Activated CD8-positive, alpha-beta T cell treated with anti-CD3 and anti-CD28 coated beads, Interleukin-2, amount 10 ng/mL, durations not matched to agents 7 days and 5 days (primary cell): ENCODE data around the gene FBXW5. TPM values are rescaled to one million over a fixed set of nuclear protein-coding genes. Genes with fewer than 3 reads are reported as not detected.

Experiments used
- ATAC-seq: fragments of 150-1000 bp; cut with Tn5 transposase; one replicate; pipeline ENCODE4 v1.10.0; 2021; ENCODE audit warnings: moderate library complexity
- CTCF ChIA-PET: fragments of 350-600 bp; sonication (Branson Sonifier 250); formaldehyde crosslinking; loops from one replicate; lab custom pipeline; 2021; ENCODE audit warnings: antibody characterized with exemption; lab: Charles Lee
- POLR2A ChIA-PET: fragments of 350-600 bp; sonication (Branson Sonifier 250); formaldehyde crosslinking; loops from one replicate; lab custom pipeline; 2021; ENCODE audit warnings: antibody characterized with exemption; lab: Charles Lee
- DNase-seq: peaks from one replicate; pipeline ENCODE4 v3.0.0-alpha.2; 2020
- H3K27ac Mint-ChIP-seq: one replicate; pipeline ENCODE4 v1.8.0; 2021; ENCODE audit warnings: mild to moderate bottlenecking, mixed read lengths
- H3K27me3 Mint-ChIP-seq: one replicate; pipeline ENCODE4 v1.8.0; 2021; ENCODE audit warnings: low read depth, mixed read lengths
- H3K36me3 Mint-ChIP-seq: one replicate; pipeline ENCODE4 v1.8.0; 2021; ENCODE audit warnings: low read depth, mixed read lengths
- H3K4me1 Mint-ChIP-seq: one replicate; pipeline ENCODE4 v1.8.0; 2021; ENCODE audit warnings: low read depth, mixed read lengths
- H3K4me3 Mint-ChIP-seq: one replicate; pipeline ENCODE4 v1.8.0; 2021; ENCODE audit warnings: mild to moderate bottlenecking, mixed read lengths
- H3K9me3 Mint-ChIP-seq: one replicate; pipeline ENCODE4 v1.8.0; 2022; ENCODE audit warnings: mixed read lengths; ENCODE audit not compliant: insufficient read depth
- total RNA-seq, 2 experiments: library from RNA; stranded (reverse); gene quantifications; one replicate each; pipeline ENCODE4 v1.2.3, GENCODE V29; 2021

FBXW5 gene
- total RNA-seq, 2 experiments from 2014 or later, result 103 to 104 TPM

DNA sequence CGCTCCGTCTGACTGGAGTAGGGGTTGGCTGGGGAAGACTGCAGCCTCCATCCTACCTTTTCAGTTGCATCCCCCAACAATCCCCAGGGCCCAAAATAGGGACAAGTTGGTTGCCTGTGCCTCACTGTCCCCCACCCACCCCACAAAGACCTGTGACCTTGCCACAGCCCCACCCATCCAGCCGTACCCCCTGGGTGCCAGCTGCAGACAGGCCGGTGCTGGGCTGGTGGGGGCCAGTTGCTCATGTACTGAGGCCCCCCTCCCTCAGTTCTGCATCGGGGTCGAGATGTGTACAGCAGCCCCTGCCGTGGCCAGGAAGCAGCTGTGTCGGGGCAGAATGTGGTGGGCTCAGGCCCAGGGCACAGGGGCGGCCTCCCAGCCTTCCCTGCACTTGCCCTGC is 38.6 kb upstream of the FBXW5 start:
- peaks cover 25% of the 10 kb centered on the region for H3K27me3 Mint-ChIP-seq
- H3K4me1 Mint-ChIP-seq, result no peaks in the 10 kb centered on the region
- H3K9me3 Mint-ChIP-seq, result no peaks in the 10 kb centered on the region
- DNase-seq (no peak), ATAC-seq (no peak)
- no peak overlapping the region for H3K4me3 Mint-ChIP-seq
- CTCF ChIA-PET, result no interaction called here
- POLR2A ChIA-PET, result no interaction called here
- no peak overlapping the region for H3K27ac Mint-ChIP-seq
- H3K36me3 Mint-ChIP-seq, result no peaks in the 10 kb centered on the region

DNA sequence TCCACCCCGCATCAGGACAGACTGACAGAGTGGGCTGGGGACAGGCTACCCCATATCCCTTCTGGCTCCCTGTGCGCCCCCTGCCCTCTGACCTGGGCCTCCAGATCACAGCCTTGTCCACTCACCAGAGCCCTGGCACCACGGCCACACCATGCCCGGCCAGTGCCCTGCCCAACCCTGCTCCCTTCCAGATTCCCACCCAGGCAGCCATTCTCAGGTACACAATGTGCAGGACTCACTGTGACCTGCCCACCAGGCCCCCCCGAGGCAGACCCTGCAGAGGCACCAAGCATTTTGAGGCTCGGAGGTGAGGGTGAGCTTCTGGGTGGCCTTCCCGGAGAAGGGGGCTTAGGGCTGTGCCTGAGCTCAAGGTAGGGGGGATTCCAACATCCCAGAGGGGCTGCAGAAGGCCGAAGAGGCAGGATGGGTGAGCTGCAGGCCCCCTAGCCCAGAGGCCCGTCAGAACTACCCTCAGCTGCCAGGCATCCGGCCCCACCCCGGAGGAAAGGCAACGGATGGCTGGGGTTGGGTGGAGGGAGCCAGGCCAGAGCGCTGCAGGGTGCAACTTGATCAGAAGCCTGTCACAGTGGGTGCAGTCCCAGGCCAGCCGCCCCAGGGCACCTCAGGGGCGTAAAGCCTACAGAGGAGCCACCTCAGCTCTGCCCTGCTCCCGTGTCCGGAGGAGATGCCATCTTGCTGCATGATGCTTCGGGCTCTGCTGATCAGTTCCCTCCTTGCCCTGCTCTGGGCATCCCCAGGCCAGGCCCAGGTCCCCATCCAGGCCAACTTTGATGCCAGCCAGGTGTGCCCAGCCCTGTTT is 37.9 kb upstream of the FBXW5 start, which contains the start of gene LCNL1:
LCNL1 (plus strand) TSS at position 762 of the 820 bp plus-strand sequence. CDS start 594 bp downstream, outside the sequence.
- peaks cover 1% of the 10 kb centered on the region for H3K4me1 Mint-ChIP-seq
- DNase-seq, result no peak
- ATAC-seq, result no peak
- no peak within 1 kb of the TSS for H3K4me3 Mint-ChIP-seq
- CTCF ChIA-PET, result no interaction called here
- POLR2A ChIA-PET, result interaction anchor here (1.1 kb wide), 1 partner anchor 10 kb away, joined by 6 read pairs; the partner anchor contains the start of gene PAXX
- H3K27me3 Mint-ChIP-seq, result peaks cover 20% of the 10 kb centered on the region
- H3K36me3 Mint-ChIP-seq, result no peaks in the 10 kb centered on the region
- no peak within 1 kb of the TSS for H3K27ac Mint-ChIP-seq
- H3K9me3 Mint-ChIP-seq, result no peaks in the 10 kb centered on the region

DNA sequence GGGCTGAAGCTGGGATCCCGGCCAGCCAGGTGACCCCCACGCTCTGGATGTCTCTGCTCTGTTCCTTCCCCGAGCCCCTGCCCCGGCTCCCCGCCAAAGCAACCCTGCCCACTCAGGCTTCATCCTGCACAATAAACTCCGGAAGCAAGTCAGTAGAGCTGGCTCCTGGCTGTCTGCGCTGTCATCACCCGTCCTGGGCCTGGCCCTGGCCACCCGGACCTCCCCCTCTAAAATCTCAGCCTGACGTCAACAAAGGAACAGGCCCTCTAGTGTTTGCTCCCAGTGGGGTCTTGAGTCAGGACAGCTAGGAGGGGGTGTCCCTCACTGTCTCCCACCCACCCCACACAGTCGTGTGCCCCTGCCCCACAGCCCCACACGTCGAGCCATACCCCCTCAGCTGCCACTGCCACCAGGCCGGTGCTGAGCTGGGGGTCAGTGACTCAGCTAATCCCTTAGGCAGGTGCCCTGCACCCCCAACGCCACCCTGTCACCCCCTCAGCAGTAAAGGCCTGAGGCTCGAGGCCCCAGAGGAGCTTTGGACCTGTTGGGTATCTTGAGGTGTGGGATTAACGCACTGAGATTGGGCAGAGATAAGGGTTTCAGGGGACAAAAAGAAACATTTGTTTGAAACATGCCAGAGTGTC is 37.2 kb upstream of the FBXW5 start:
- Mint-ChIP-seq H3K27ac (no peak overlapping the region), H3K36me3 (no peaks in the 10 kb centered on the region), H3K4me3 (no peak overlapping the region), H3K4me1 (peaks cover 2% of the 10 kb centered on the region), H3K27me3 (peaks cover 18% of the 10 kb centered on the region), H3K9me3 (no peaks in the 10 kb centered on the region)
- ATAC-seq, result no peak
- ChIA-PET CTCF (no interaction called here), POLR2A (interaction anchor here (1.1 kb wide), 1 partner anchor 11 kb away, joined by 6 read pairs; the partner anchor contains the start of gene PAXX)
- no peak for DNase-seq

DNA sequence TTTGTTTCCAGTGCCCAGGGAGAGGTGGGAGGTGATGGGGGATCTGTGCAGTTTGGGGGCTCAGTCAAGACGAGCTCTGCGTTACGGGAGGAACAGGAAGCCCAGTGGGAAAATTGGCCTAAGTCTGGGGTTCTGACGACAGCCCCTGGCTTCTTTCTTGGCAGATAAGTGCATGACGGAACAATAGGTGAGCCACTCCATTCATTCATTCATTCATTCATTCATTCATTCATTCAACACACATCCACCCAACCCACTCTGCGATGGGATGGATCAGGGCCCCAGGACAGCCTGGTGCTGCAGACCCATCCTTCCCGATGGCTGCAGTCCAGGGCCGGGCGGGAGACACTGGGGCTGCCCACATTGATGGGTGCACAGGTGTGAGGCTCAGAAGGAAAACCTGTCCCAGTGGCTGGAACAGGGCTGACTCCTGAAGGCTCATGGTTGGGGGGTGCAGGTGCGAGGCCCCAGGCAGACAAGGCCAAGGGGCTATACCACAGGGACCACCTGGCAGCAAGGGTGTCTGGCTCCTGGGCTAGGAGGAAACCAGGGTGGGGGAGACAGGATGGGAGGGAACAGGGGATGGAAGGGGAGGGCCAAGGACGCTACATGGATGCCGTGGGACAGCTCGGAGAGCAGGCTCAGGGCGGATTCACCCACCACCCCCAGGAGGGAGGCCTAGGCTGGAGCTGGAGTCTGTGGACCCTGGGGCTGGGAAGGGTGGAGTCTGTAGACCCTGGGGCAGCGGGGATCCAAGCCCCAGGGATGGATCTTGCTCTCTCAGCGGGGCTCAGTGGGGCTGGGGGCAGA is 36.3 kb upstream of the FBXW5 start:
- no peak overlapping the region for H3K4me3 Mint-ChIP-seq

DNA sequence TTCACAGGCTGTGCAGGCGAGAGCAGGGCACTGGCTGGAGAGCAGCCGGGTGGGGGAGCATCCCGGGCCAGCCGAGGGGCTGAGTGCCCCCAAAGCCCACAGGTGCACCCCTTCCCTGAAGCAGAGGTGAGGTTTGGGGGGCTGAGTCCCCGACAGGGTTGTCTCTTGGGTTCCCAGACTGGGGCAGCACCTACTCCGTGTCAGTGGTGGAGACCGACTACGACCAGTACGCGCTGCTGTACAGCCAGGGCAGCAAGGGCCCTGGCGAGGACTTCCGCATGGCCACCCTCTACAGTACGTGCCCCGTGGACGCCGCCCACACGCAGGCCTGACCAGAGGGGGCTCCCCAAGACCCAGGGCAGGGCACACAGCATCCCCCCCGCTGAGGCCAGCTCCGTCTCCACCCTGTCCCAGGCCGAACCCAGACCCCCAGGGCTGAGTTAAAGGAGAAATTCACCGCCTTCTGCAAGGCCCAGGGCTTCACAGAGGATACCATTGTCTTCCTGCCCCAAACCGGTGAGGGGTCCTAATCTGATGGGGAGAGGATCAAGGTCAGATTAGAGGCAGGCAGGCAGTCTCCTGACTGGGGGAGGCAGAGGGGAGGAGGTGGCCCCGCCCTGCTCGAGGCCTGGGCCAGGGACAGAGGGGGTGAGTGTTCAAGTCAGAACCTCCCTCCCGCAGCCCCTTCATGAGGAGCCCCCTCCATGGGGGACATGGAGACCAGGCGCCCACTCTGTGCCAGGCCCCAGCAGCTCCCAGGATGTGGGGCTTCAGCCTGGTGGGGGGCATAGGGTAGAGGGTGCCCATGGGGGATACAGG is 35.4 kb upstream of the FBXW5 start:
- ATAC-seq (no peak), DNase-seq (no peak)
- H3K4me3 Mint-ChIP-seq, result no peak overlapping the region
- ChIA-PET CTCF (no interaction called here), POLR2A (interaction anchor here (1.5 kb wide), 1 partner anchor 13 kb away, joined by 3 read pairs; the partner anchor contains the start of gene PAXX)
- H3K27me3 Mint-ChIP-seq, result peaks cover 9% of the 10 kb centered on the region
- H3K36me3 Mint-ChIP-seq, result no peaks in the 10 kb centered on the region
- H3K9me3 Mint-ChIP-seq, result no peaks in the 10 kb centered on the region
- H3K4me1 Mint-ChIP-seq, result peaks cover 16% of the 10 kb centered on the region
- H3K27ac Mint-ChIP-seq, result no peak overlapping the region

More for the DNA sequence above, 36.3 kb upstream of the FBXW5 start:
- Mint-ChIP-seq H3K27ac (no peak overlapping the region), H3K36me3 (no peaks in the 10 kb centered on the region), H3K27me3 (peaks cover 13% of the 10 kb centered on the region), H3K4me1 (peaks cover 7% of the 10 kb centered on the region), H3K9me3 (no peaks in the 10 kb centered on the region)
- DNase-seq (no peak), ATAC-seq (no peak)
- POLR2A ChIA-PET, result interaction anchor here (1.5 kb wide), 1 partner anchor 12 kb away, joined by 3 read pairs; the partner anchor contains the start of gene PAXX
- CTCF ChIA-PET, result no interaction called here

DNA sequence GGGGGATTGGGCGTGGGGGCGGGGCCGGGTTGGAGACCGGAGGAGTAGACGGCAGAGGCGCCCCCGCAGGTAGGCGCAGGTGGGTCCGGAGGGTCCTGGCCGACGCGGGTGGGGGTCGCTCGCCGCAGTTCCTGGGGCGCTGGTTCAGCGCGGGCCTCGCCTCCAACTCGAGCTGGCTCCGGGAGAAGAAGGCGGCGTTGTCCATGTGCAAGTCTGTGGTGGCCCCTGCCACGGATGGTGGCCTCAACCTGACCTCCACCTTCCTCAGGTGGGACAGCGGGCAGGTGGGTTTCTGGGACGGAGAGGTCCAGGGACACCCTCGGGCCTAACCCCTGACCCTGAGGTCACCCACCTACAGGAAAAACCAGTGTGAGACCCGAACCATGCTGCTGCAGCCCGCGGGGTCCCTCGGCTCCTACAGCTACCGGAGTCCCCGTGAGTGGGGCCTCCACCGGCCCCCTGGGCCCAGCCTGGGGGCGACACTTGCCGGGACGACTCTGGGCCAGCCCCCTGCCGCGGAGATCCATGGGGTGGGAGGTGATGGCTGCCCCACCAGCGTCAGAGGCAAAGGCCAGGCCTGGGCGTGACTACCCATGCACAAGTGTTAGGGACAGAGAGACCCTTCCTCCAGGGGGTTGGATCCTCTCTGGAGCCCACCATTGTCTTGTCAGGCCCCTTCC is 34.5 kb upstream of the FBXW5 start:
- POLR2A ChIA-PET, result interaction anchor here (0.8 to 1.5 kb wide), 2 partner anchors 13 to 14 kb away, joined by 3 to 4 read pairs; partner anchors contain the start of gene PAXX
- Mint-ChIP-seq H3K36me3 (no peaks in the 10 kb centered on the region), H3K4me3 (no peak overlapping the region), H3K9me3 (no peaks in the 10 kb centered on the region), H3K27me3 (peaks cover 4% of the 10 kb centered on the region), H3K4me1 (peaks cover 25% of the 10 kb centered on the region), H3K27ac (no peak overlapping the region)
- no peak for DNase-seq
- ATAC-seq, result peak; percentile 14
- CTCF ChIA-PET, result no interaction called here

DNA sequence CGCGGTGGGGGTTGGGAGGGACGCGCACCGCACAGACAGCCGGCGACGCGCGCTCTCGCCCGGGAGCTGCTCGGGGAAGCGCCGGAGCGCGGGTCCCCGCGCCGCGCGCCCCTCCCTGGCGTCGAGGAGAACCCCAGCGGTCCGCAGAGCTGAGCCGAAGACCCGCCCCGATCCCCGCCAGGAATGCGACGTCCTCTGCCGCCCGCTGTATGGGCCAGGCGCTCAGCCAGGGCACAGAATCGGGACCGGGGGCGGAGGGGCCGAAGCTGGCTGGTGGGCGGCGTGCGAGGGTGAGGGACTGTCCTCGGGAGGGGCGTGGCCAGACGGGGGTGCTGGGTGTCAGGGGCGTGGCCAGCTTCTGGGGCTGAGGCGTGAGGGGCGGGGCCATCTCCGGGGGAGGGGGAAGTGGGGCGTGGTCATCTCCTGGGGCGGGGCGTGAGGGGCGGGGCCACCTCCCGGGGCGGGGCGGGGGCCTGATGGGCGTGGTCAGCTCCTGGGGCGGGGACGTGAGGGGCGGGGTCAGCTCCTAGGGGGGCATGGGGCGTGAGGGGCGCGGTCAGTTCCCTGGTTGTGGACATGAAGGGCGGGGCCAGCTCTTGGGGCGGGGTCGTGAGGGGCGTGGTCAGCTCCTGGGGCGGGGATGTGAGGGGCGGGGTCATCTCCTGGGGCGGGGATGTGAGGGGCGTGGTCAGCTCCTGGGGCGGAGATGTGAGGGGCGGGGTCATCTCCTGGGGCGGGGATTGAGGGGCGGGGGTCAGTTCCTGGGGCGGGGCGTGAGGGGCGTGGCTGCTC is 33.7 kb upstream of the FBXW5 start:
- Mint-ChIP-seq H3K4me3 (no peak overlapping the region), H3K27ac (no peak overlapping the region), H3K27me3 (no peaks in the 10 kb centered on the region), H3K9me3 (no peaks in the 10 kb centered on the region), H3K4me1 (peaks cover 25% of the 10 kb centered on the region), H3K36me3 (no peaks in the 10 kb centered on the region)
- ATAC-seq, result peak; percentile 47
- ChIA-PET POLR2A (interaction anchor here (0.8 kb wide), 1 partner anchor 14 kb away, joined by 4 read pairs; no protein-coding TSS in a partner anchor), CTCF (interaction anchor here (1.0 to 1.2 kb wide), 2 partner anchors 30 to 57 kb away, joined by 3 to 4 read pairs; no protein-coding TSS in a partner anchor)
- peak; percentile 75 for DNase-seq

DNA sequence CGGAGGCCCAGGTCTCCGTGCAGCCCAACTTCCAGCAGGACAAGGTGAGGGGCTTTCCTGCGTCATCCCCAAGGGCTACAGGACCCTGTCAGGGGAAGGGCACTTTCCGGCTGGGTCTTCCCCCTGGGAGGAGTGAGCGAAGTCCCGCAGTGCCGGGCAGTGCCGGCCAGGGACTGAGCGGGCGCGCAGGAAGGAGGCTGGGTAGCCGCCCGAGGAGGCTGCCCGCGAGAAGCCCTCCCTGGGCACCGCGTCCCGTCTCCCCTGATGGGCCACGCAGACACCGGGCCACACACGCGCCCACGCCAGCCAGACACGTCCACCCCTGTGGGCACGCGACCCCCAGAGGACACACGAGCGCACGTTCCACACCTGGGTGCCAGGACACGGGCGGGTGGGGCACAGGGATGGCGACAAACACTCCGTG is 33.1 kb upstream of the FBXW5 start:
- H3K36me3 Mint-ChIP-seq, result no peaks in the 10 kb centered on the region
- H3K4me3 Mint-ChIP-seq, result no peak overlapping the region
- DNase-seq, result no peak
- CTCF ChIA-PET, result interaction anchor here (1.0 to 1.2 kb wide), 2 partner anchors 30 to 58 kb away, joined by 3 to 4 read pairs; no protein-coding TSS in a partner anchor
- no peaks in the 10 kb centered on the region for H3K27me3 Mint-ChIP-seq
- H3K9me3 Mint-ChIP-seq, result no peaks in the 10 kb centered on the region
- H3K4me1 Mint-ChIP-seq, result peaks cover 25% of the 10 kb centered on the region
- POLR2A ChIA-PET, result no interaction called here
- no peak overlapping the region for H3K27ac Mint-ChIP-seq
- no peak for ATAC-seq

DNA sequence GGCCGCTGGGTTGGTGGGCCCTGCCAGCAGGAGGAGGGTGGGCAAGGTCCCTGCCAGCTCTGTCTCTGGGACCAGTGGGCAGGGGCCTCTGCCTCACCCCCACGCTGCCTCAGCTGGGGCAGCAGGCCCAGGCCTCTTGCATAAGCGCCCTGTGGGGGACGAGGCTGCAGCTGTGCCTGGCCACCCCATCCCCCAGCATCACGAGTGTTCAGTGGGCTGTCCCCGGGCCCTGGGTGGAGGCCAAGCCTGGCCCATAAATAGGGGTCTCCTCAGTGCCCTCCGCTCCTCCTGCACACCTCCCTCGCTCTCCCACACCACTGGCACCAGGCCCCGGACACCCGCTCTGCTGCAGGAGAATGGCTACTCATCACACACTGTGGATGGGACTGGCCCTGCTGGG is 32.7 kb upstream of the FBXW5 start, which contains the start of gene PTGDS:
PTGDS (plus strand) TSS at position 282 of the 400 bp plus-strand sequence; CDS start at position 357, 75 bp downstream.
- Mint-ChIP-seq H3K9me3 (no peaks in the 10 kb centered on the region), H3K4me3 (no peak within 1 kb of the TSS), H3K27ac (no peak within 1 kb of the TSS), H3K4me1 (peaks cover 25% of the 10 kb centered on the region), H3K36me3 (no peaks in the 10 kb centered on the region), H3K27me3 (no peaks in the 10 kb centered on the region)
- ChIA-PET CTCF (no interaction called here), POLR2A (no interaction called here)
- no peak for DNase-seq
- no peak for ATAC-seq
